OCI-LY7 (cell line): ENCODE measurements around the gene AK9. TPM values are rescaled to one million over a fixed set of nuclear protein-coding genes. Genes with fewer than 3 reads are reported as not detected.
A peak's percentile ranks its signal among the peaks of the same experiment; 100 is the strongest.

ENCODE experiments used
- BruUV-seq: library from RNA; stranded (reverse); fragments of 400-500 nt; replicated peaks from 2 replicates; lab custom pipeline; 2021; lab: Mats Ljungman, UMichigan
- CTCF ChIA-PET: fragments of 300-600 bp; sonication (Branson Sonifier 250); formaldehyde crosslinking; loops from one replicate; lab custom pipeline; 2022; ENCODE audit warnings: antibody characterized with exemption; ENCODE audit not compliant: unreplicated experiment; lab: Charles Lee
- POLR2A ChIA-PET: fragments of 300-600 bp; sonication (Branson Sonifier 250); formaldehyde crosslinking; loops from one replicate; lab custom pipeline; 2022; ENCODE audit warnings: antibody characterized with exemption; lab: Charles Lee
- DNase-seq: peaks from one replicate; pipeline ENCODE4 v3.0.0-alpha.2; 2015; ENCODE audit warnings: low spot score
- H2AFZ ChIP-seq: fragments of 200-600 bp; sonication (generic), shearing (Covaris generic); 2 replicates; pipeline ENCODE4 v1.6.1; 2014; ENCODE audit warnings: mild to moderate bottlenecking, antibody characterized with exemption, low read length, moderate library complexity
- H3K27ac ChIP-seq: fragments of 200-600 bp; sonication (generic); 2 replicates; pipeline ENCODE4 v1.5.1; 2014; ENCODE audit warnings: mixed run types, low read depth, mild to moderate bottlenecking, moderate library complexity, low read length, inconsistent platforms; ENCODE audit not compliant: poor library complexity, severe bottlenecking
- H3K36me3 ChIP-seq: fragments of 200-600 bp; sonication (generic); 2 replicates; pipeline ENCODE4 v1.6.1; 2014; ENCODE audit warnings: mild to moderate bottlenecking, antibody characterized with exemption, low read length, moderate library complexity, mixed read lengths; ENCODE audit not compliant: insufficient read depth
- H3K4me1 ChIP-seq: fragments of 200-600 bp; sonication (generic); 2 replicates; pipeline ENCODE4 v1.5.1; 2014; ENCODE audit warnings: mild to moderate bottlenecking, low read length; ENCODE audit not compliant: insufficient read depth, poor library complexity, severe bottlenecking
- H3K4me2 ChIP-seq: fragments of 200-600 bp; sonication (generic); 2 replicates; pipeline ENCODE4 v1.6.1; 2014; ENCODE audit warnings: mild to moderate bottlenecking, low read length
- H3K4me3 ChIP-seq: fragments of 200-600 bp; sonication (generic); 2 replicates; pipeline ENCODE4 v1.5.1; 2014; ENCODE audit warnings: mild to moderate bottlenecking, low read depth, low read length; ENCODE audit not compliant: poor library complexity, severe bottlenecking
- H3K79me2 ChIP-seq: fragments of 200-600 bp; sonication (generic); 2 replicates; pipeline ENCODE4 v1.6.1; 2016; ENCODE audit warnings: low read depth, mild to moderate bottlenecking, low read length, moderate library complexity, mixed read lengths; ENCODE audit not compliant: insufficient read depth
- H3K9me2 ChIP-seq: fragments of 200-600 bp; sonication (generic); 2 replicates; pipeline ENCODE4 v1.6.1; 2016; ENCODE audit warnings: mild to moderate bottlenecking, low read length, mixed read lengths; ENCODE audit not compliant: insufficient read depth
- H3K9me3 ChIP-seq: fragments of 200-600 bp; sonication (generic); 2 replicates; pipeline ENCODE4 v1.6.1; 2014; ENCODE audit warnings: mild to moderate bottlenecking, mixed run types, low read length, mixed read lengths
- H4K20me1 ChIP-seq: fragments of 200-600 bp; sonication (generic); 2 replicates; pipeline ENCODE4 v1.6.1; 2014; ENCODE audit warnings: mild to moderate bottlenecking, antibody characterized with exemption, low read length, moderate library complexity, mixed read lengths; ENCODE audit not compliant: insufficient read depth
- EZH2phosphoT487 ChIP-seq: fragments of 200-600 bp; sonication (generic); IDR thresholded peaks from 2 replicates; pipeline ENCODE4 v1.6.1; 2018; ENCODE audit warnings: low read depth, borderline replicate concordance, mild to moderate bottlenecking, mixed run types, antibody characterized with exemption, low read length, moderate library complexity, mixed read lengths
- intact Hi-C: fragments of 100-400 bp; cut with micrococcal nuclease; formaldehyde crosslinking; loops from one replicate; pipeline ENCODE4 v1.10.0; 2022; ENCODE audit not compliant: unreplicated experiment
- total RNA-seq, 2 experiments: library from RNA; depleted of rRNA in 1 of 2; stranded (reverse); fragments of >200 nt in 1 of 2; shearing (Covaris generic) in 1 of 2; gene quantifications; 2 replicates each; pipeline ENCODE4 v1.2.3, GENCODE V29; 2014 to 2022
- TF ChIP-seq, protein P1 (sequence below): fragments of 200-600 bp; sonication (generic); conservative IDR thresholded peaks from 2 replicates; pipeline ENCODE4 v1.5.1; 2014; ENCODE audit warnings: mild to moderate bottlenecking, antibody characterized with exemption, low read length, moderate library complexity, mixed read lengths

The AK9 gene
- total RNA-seq, 2 experiments from 2014 or later, result 4.9 to 6.7 TPM

DNA sequence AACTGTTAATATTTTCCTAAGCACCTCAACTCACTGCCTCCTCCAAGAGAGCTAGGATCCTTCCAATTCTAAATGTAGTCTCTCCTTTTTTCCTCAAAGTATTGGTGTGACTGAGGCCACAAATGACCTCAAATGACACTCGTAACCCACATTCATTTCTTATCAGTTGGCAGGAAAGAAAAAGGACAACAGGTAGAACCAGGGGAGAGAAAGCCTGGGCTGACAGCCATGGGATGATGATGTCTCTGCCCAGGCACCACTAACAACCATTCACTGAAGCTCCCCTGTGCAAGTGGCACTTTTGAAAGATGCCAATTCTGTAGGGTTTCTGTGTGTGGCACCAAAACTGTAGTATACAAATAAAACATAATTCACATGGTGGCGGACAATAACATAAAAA, 215.4 kb downstream of the AK9 start:
- Histone ChIP-seq H3K36me3 (peaks cover 98% of the 10 kb centered on the region), H2AFZ (no peak overlapping the region), H3K4me3 (no peak overlapping the region), H3K79me2 (peaks cover 74% of the 10 kb centered on the region), H3K9me3 (no peaks in the 10 kb centered on the region), H3K27ac (no peak overlapping the region), H4K20me1 (peaks cover 51% of the 10 kb centered on the region), H3K4me2 (peak overlapping the region; percentile 9; the same call in 1 of the 2 replicates), H3K4me1 (peaks cover 66% of the 10 kb centered on the region), H3K9me2 (no peaks in the 10 kb centered on the region)
- no peak for TF ChIP-seq EZH2phosphoT487
- TF ChIP-seq, protein P1, sequence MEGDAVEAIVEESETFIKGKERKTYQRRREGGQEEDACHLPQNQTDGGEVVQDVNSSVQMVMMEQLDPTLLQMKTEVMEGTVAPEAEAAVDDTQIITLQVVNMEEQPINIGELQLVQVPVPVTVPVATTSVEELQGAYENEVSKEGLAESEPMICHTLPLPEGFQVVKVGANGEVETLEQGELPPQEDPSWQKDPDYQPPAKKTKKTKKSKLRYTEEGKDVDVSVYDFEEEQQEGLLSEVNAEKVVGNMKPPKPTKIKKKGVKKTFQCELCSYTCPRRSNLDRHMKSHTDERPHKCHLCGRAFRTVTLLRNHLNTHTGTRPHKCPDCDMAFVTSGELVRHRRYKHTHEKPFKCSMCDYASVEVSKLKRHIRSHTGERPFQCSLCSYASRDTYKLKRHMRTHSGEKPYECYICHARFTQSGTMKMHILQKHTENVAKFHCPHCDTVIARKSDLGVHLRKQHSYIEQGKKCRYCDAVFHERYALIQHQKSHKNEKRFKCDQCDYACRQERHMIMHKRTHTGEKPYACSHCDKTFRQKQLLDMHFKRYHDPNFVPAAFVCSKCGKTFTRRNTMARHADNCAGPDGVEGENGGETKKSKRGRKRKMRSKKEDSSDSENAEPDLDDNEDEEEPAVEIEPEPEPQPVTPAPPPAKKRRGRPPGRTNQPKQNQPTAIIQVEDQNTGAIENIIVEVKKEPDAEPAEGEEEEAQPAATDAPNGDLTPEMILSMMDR, result no peak
- BruUV-seq, result no TSS peak
- CTCF ChIA-PET, result no interaction called here
- DNase-seq, result no peak
- POLR2A ChIA-PET, result interaction anchor here (1.4 to 1.5 kb wide), 2 partner anchors 12 to 15 kb away, joined by 3 to 8 read pairs; no protein-coding TSS in a partner anchor
- intact Hi-C loops, result no loop called here

DNA sequence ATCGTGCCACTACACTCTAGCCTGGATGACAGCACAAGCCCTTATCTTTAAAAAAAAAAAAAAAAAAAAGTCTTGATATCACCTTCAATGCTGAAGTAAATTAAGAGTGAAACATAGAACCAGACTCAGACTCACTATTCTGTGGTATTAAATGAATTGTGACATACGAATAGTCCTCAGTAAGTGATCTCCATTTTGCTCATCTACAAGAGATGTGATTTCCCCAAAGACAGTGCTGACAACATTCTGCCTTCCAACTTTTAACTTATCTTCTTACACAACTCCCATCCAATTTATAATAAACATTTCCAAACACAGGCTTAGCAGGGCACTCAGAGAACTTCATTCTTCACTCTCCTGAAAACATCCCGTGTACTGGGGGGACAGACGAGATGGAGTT, 216.0 kb downstream of the AK9 start:
- Histone ChIP-seq H3K9me2 (no peaks in the 10 kb centered on the region), H3K9me3 (no peaks in the 10 kb centered on the region), H4K20me1 (peaks cover 45% of the 10 kb centered on the region), H3K4me3 (no peak overlapping the region), H3K4me2 (no peak overlapping the region), H3K79me2 (peaks cover 68% of the 10 kb centered on the region), H3K4me1 (peaks cover 60% of the 10 kb centered on the region), H3K36me3 (peaks cover 98% of the 10 kb centered on the region), H3K27ac (no peak overlapping the region), H2AFZ (no peak overlapping the region)
- BruUV-seq, result no TSS peak
- intact Hi-C loops, result no loop called here
- ChIA-PET CTCF (no interaction called here), POLR2A (interaction anchor here (0.7 to 1.5 kb wide), 3 partner anchors 11 to 1528 kb away, joined by 3 to 8 read pairs (median 3); no protein-coding TSS in a partner anchor)
- TF ChIP-seq, protein P1, result no peak
- no peak for TF ChIP-seq EZH2phosphoT487
- DNase-seq, result no peak

DNA sequence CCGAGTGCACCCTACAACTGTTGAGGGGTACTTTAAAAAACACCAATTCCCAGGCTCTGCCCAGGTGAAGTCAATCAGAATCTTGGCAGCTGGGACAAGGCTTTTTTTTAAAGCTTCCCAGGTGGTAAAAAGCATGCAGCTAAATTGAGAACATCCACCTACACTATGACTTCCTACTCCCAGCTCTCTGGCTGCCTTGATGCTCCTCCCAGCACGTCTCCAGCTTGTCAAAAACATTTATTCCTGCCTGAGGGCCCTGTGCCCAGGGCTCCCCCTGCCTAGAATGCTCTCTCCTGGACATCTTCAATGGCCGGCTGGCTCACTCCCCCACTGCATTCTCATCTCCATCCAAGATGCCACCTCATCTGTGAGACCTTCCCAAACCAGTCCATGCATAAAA, 217.9 kb downstream of the AK9 start:
- Histone ChIP-seq H3K4me1 (peaks cover 44% of the 10 kb centered on the region), H3K9me3 (no peaks in the 10 kb centered on the region), H3K79me2 (peaks cover 49% of the 10 kb centered on the region), H4K20me1 (peaks cover 33% of the 10 kb centered on the region), H3K36me3 (peaks cover 100% of the 10 kb centered on the region), H2AFZ (no peak overlapping the region), H3K27ac (no peak overlapping the region), H3K4me2 (peak overlapping the region; percentile 12; the same call in 1 of the 2 replicates), H3K4me3 (no peak overlapping the region), H3K9me2 (no peaks in the 10 kb centered on the region)
- TF ChIP-seq, protein P1, result no peak
- TF ChIP-seq EZH2phosphoT487, result no peak
- POLR2A ChIA-PET, result interaction anchor here (0.9 to 1.7 kb wide), 2 partner anchors 9 to 13 kb away, joined by 3 to 5 read pairs; partner anchors contain the start of gene ZBTB24
- intact Hi-C loops, result no loop called here
- CTCF ChIA-PET, result no interaction called here
- DNase-seq, result no peak
- BruUV-seq, result no TSS peak
